NOMO-1 treated with dmso at 0.1 percent for 144 hours (cell line): ENCODE measurements around the gene UBE2Q2.
A peak's percentile ranks its signal among the peaks of the same experiment; 100 is the strongest.
"Not testable (repeated sequence)": the region's sequence is repeated elsewhere in the genome, so short reads cannot be mapped to it uniquely, and the experiment has no call there.

Experiments
- DNase-seq: peaks from one replicate; lab custom pipeline; 2025; ENCODE audit not compliant: unreplicated experiment; lab: John Stamatoyannopoulos, UW

Gene UBE2Q2

DNA sequence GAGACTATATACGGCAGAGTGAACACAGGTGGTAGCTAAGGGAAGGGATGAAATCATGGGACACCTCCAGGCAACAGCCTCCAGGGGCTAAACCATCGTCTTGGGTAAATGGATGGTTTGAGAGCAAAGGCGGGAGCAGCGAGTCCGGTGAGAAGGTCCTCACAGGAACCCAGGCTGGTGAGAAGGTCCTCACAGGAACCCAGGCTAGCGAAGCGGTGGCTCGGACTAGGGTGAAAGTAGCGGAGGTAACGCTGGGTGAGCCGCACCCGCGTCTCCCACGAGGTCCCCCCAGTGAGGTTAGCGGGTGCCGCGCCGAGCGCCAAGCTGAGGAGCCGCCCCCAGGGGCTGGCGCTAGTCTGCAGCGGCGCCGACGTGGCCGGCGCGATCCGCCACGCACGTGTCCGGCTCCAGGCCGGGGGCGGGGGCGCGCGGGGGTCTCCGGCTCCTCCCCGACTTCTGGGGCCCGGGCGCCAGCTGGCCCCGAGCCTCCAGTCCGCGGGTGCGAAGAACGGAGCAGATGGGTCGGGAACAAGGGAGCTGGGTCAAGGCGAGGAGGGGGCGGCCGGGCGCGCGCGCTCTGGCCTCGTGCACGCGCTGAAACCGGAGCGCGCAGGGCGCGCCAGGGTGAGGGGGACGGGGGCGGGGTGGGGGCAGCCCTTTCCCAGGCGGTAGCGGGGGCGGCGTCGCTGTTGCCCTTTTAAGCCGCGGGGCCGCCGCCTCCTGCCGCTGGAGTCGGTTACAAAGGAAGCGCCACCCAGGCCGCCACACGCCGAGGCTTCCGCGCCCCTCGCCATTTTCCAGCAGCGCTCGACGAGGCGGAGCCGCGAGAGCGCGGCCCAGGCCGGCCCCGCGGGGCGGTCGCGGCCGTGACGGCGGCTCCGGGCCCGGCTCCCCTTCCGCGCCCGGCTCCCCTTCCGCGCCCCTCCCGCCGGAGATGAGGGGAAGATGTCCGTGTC is at the start of gene UBE2Q2:
UBE2Q2 (plus strand) TSS at position 726 of the 956 bp plus-strand sequence; CDS start at position 946, 220 bp downstream.
- DNase-seq = peak; percentile 54

DNA sequence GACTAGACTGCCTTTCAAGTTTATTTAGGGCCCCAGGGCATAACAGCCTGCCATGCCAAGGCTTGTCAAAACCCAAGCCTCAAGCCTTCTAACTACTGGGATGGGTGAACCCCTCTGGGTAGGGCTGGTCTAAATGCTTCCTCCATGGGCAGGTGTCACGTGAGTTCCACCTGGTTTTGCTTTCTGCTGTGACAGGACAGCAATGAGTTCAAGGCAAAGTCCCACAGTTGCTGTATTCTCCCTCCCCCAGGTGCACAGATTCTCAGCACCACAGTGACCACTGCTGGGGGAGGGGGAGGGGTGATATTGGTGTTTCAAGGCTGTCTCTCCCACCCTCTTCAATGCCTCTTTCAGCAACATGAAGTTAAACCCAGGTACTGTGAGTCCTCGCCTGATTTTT is 46.9 kb upstream of the UBE2Q2 start:
- DNase-seq = no peak

DNA sequence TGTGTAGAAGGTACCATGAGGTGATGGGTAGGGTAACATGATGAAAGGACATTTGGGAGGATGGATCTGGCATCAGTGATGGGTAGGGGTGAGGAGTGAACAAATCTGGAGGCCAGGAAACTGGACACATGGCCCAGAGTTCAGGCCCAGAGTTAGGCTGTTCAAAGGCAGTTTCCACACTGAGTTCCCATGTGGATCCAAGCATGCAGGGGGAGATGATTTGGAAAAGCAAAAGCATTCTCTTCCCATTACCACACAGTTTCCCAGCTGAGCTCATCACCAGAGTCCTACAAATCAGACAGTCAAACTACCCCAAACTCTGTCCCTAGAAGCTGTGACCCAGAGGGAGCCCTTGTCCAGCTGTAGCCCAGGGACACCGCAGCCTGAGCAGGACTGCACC is 46.1 kb upstream of the UBE2Q2 start:
- DNase-seq = not testable (repeated sequence)

DNA sequence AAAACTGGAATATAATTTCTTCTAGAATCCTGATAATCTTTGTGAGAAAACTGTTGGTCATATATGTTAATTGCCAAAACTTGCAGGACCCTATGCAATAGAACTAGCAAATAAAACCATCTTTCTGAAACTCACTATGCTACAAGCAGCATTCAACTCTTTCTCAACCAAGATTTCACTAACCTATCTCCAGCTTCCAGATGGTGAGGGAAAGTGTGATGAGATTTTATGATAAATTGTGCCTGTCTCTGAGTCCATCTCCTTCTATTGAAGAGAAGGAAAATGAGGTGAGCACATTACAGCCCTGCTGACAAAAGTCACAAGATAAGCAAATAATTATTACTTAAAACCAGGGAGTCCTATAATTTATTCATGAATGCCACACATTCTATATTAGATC is 44.1 kb upstream of the UBE2Q2 start:
- DNase-seq = no peak

DNA sequence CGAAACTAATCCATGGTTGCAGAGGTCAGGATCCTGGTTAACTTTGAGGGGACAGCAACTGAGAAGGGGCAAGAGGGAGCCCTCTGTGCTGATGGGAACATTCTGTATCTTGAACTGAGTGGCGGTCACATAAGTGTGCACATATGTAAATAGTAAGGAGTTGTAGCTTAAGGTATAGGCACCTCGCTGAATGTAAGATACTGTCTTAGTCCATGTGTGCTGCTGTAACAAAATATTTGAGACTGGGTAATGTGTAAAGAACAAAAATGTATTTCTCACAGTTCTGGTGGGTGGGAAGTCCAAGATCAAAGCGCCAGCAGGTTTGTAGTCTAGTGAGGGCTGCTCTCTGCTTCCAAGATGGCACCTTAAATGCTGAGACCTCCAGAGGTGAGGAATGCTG is 42.8 kb upstream of the UBE2Q2 start:
- not testable (repeated sequence) for DNase-seq

DNA sequence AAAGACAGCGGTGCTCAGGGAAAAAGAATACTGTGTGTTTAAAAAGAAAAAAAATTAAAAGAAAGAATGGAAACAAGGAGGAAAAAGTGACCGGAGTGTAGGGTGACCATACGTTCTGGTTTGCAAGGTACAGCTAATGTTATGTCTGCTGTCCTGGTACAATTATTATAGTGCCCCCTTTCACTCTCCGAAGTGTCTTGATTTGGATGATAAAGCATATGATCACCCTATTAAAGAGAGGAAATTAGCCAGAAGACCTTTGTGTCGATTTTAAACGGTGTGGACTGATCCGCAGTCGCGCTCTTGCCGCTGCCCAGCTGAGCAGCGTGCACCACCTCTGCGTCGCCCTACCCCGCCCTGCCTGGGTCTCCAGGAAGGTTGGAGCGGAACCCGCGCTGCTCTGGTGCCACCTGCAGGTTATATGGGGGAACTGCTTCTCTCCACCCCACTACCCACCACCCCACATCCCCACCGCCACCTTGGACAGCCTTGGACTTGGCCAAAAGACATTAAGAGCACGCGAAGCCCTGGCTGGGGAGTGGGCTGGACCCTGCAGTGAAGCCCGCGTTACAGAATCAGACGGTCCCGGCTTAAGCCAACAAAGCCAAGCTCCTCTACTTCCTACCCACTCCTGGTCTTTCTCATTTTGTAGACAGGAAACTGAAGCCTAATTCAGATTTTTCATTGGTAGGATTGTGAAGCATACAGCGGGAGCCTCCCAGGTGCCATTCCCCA is 41.2 kb upstream of the UBE2Q2 start:
- peak; percentile 53 for DNase-seq

DNA sequence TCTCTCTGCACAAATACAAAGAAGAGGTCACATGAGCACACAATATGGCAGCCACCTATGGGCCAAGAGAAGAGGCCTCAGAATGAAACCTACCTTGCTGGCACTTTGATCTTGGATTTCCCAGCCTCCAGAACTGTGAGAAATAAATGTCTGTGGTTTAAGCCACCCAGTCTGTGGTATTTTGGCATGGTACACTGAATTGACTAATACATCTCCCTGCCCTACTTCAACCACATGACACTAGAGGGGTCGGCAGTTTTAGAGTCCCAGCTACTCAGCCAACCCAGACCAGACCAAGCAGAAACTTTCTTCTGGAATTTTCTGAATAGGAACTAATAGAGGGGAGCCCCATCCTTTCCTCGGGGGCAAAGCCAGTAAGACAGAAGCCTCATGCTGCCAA is 35.8 kb upstream of the UBE2Q2 start:
- not testable (repeated sequence) for DNase-seq

DNA sequence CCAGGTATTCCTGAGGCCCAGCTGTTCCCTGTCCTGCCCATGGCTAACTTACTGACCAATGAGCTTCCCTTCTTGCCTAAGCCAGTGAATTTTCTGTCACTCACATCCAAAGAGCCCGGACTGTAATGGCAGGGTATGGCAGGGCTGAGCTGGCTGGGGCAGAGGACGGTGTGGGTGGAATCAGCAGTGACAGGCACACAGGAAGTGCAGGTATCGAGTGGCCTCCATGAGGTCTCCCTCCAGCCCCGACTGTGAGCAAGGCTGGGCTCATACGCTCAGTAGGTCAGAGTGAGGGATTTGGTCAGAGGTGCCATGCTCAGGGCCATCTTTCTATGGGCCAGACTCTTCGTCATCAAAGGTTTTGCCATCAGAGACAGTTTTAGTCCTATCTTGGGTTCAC is 35.2 kb upstream of the UBE2Q2 start:
- not testable (repeated sequence) for DNase-seq

DNA sequence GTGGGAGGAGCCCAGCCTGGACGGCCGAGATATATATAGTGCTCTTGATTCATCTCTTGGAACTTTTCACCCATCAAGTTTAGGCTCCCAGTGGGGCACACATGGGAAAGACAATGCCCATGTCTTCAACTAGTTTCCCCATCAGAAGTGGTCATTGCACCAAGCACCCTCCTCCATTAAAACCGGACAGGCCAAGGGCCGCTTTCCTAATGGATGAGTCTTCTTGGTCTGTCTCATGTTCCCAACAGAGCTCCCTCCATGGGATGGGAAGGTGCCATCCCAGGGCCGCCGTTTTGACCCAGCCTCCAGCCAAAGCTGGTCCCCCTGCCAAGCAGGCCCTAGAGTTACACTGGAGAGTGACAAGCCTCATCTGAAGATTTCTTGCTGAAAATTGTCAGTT is 34.7 kb upstream of the UBE2Q2 start:
- DNase-seq = no peak

DNA sequence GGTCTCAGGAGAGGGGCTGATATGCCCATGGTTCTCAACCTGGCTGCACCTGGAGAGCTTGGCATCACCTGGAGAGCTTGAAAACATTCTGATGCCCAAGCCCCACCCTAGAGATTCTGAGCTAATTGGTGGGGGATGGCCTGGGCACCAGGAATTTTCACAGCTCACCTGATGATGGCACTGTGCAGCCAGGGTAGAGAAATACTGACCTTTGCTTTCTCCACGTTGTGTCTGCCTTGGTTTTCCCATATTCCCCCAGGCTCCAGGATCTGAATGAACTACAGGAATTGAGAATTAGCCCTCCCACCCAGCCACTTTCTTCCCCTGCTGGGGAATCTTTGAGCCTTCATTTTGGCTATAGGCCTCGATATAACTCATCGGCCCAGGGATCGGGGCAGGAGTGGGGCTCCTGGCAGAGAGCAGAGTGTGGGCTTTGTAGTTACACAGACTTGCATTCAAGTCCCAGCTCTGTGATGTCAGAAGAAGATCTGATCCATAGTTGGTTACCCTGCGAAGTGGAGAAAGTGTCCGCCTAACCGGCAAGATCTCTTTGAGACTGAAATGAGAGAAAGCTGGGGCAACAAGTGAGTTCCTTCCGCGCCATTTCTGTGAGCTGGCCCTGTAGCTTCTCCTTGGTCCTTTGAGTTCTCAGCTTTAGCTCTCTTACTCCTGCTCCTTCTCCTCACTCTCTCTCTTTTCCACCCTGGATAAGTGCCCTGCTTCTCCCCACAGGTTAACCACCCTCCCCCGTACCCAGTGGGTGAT is 33.1 kb upstream of the UBE2Q2 start:
- peak; percentile 1 for DNase-seq

DNA sequence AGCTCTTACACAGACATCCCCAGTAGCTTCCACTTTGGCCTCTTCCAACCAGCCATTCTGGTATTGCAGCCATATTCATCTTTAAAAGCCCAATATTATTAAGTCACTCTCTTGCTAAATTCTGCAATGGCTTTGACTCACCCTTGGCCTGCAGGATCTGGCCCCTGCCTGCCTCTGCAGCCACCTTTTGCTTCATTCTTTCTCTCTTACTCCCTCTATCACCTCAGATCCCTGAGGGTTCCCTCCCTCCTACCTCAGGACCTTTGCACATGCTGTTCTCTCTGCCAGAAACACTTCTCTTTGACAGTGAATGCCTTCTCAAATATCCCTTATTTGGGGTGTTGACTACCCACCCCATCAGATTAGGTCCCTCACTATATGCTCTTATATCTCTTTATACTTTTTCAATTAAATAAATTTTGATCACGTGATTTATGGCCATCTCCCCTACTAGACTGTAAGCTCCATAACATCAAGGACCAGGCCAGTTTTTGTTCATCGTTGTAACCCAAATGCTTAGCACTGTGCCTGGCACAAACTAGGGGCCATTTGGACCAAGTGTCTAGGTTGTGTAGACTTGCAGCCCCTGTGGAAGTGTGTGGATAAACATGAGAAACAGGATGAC is 32.3 kb upstream of the UBE2Q2 start:
- DNase-seq = no peak

DNA sequence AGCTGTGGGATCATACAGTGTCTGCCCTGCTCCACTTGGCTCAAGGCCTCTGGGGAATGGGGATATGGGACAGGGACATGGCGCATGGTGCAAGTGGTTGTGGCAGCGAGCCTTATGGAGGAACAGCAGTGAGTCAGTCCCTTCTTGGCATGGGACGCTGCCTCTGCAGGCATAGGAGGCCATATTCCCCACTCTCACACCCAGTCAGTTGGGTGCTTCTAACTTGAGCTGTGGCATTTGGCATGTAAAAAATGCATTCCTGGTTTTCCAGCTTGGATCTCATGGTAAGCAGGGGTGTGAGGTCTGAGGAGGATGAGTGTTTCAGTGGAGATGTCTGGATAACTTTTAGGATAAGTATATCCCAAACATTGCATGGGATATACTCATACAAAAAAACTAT is 31.6 kb upstream of the UBE2Q2 start:
- DNase-seq = no peak

DNA sequence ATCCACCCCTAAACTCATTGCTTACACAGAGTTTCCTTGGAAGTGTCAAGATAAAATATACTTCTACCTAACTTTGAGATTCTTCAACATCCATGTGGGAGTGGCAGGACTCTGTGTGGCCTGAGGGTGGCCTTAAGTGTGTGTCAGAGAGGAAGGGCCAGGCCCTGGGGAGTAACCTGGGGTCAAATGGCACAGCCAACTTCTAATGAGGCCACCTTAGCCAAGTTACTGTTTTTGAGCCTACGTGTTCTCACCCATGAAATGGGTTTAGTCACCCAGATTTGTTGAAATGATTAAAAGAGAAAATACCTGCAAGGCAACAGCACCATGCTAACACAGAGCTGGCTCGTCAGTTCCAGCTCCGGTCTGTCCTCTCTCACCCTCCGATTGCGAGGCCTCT is 28.5 kb upstream of the UBE2Q2 start:
- no peak for DNase-seq

DNA sequence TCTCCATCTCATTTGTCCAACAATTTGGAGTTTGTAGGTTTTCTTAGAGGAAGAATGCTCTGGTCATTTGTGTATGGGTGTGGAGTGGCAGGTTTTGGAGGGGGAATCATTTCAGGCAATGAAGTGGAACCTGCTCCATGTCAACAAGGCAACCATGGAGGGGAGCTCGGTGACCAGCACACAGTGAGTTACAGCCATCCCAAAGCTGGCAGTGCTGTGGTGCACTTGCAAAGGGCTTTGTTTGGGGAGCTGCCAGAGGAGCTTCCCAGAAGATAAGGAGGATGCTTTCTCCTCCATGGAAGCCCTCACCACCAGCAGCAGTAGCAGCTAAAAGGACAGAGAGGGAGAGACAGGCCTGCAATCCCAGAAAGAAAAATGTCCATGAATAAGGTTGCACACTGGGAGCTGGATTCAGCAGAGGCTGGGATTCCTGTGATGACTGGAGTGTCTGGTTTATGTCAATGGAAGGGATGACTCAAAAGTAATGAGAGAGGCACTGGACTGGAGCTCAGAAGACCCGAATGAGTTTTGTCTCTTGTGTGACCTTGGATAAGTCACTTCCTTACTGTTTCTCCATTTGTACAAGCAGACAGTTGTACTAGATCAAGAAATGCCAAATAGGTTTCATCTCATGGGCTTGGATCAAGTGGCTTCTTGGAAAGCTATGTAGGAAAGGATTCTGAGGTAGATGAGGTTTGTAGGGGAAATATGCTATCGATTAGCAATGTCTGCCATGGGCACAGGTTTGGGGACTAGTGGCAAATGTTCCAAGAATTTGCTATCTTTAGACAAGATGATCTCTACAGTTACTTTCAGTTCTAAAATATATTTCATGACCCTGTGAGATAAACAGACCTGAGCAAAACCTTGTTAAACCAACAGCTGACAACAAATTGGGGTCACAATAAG is 27.2 kb upstream of the UBE2Q2 start:
- no peak for DNase-seq

DNA sequence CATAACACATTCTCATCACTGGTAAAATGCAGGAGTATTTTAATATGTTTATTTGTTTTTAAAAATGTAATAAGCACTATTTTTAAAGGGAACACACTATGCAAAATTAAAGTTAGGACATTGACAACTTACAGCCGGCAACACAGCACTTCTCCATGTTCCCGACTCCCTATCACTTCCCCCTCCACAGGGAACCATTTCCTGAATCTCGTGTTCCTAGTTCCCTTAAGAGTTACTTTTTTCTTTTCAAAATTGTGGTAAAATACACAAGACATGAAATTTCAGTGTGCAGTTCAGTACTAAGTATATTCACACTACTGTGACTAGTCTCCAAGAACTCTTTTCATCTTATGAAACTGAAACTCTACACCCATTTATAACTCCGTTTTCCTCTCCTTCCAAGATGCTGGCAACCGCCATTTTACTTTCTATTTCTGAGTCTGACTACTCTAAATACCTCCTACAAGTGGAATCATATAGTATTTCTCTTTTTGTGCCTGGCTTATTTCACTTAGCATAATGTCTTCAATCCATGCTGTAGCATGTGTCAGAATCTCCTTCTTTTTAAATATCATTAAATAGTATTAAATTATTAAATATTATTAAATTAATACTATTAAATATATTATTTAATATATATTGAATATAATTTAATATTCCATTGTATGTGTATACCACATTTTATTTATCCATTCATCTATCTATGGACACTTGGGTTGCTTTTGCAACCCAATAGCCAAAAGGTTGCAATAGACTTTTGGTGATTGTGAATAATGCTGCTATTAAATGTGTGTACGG is 25.9 kb upstream of the UBE2Q2 start:
- DNase-seq = peak; percentile 21

DNA sequence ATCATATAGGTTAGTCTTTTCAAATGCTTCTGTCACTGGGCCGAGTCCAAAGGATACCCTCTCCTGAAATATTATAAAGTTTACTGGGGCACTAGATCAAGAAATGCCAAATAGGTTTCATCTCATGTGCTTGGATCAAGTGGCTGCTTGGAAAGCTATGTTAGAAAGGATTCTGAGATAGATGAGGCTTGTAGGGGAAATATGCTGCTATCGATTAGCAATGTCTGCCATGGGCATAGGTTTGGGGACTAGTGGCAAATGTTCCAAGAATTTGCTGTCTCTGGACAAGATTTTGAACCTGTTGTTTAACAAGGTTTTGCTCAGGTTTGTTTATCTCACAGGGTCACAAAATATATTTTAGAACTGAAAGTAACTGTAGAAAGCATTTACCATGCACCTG is 23.0 kb upstream of the UBE2Q2 start:
- no peak for DNase-seq

DNA sequence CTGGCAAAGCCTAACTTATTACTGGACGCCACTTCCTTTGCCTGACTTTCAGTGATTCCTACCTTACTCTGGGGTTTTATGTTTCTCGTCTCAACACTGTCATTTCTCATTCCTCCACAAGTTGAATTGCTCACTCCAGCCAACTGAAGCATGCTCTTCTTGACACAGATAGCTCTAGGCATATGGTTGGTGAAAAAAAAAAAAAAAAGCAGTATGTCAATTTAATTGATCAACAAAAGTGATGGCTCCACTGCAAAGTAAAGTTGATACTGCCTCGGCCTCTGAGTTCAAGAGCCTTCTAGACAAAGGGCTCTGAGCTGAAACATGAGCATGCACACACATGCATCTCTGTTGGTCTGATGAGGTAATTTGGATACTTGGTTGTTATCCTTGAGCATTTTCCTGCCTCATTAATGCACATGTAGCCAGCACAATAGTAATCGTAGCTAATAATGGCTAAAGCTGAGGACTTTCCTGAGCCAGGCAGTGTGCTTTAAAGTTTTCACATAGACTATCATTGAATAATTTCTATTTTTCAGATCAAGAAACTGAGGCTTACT is 21.4 kb upstream of the UBE2Q2 start:
- no peak for DNase-seq

DNA sequence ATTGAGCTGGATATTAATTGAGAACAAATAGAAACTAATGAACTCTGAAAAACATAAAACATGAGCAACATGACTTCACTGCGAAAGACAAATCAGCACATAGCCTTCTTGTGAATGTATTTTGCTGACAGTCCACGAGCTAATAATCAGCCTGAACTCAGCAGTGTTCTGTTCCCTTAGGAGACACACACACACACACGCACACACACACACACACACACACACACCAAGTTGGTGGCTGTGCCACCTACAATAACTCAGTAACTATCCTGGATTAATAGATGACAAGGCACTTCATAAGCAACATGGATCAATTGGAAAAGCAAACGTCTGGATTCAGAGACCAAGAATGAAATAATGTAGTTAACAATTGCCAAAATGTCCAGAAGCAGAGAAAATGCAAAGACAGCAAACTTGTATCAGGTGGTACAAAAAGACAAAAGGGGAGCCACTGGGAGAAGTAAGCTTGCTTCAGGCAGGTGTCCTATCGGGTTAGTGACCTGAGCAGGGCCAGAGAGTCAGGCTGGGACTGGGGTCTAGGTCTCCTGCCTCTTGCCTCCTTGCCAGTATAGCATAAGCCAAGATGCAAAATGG is 20.5 kb upstream of the UBE2Q2 start:
- DNase-seq = no peak
